HCT116 (cell line): ENCODE results near the gene KRTAP9-7.

ENCODE experiments used
- ATF3 ChIP-seq: IDR thresholded peaks from 2 replicates; pipeline ENCODE4 v1.6.1; 2012
- CEBPB ChIP-seq: IDR thresholded peaks from 2 replicates; pipeline ENCODE4 v1.6.1; 2012; ENCODE audit warnings: low read depth
- EGR1 ChIP-seq: IDR thresholded peaks from 2 replicates; pipeline ENCODE4 v1.6.1; 2012; ENCODE audit warnings: low read depth
- EZH2 ChIP-seq: fragments of 200-600 bp; sonication (generic); IDR thresholded peaks from 2 replicates; pipeline ENCODE4 v1.6.1; 2017; ENCODE audit warnings: antibody characterized with exemption, mixed run types
- POLR2A ChIP-seq: IDR thresholded peaks from 2 replicates; pipeline ENCODE4 v1.7.0; 2011; ENCODE audit warnings: borderline replicate concordance; ENCODE audit not compliant: insufficient read depth, insufficient read length; ENCODE audit errors: extremely low read depth
- POLR2AphosphoS5 ChIP-seq: IDR thresholded peaks from 2 replicates; pipeline ENCODE4 v1.6.1; 2011; ENCODE audit warnings: mild to moderate bottlenecking, low read depth, low read length, moderate library complexity
- RAD21 ChIP-seq: IDR thresholded peaks from 2 replicates; pipeline ENCODE4 v1.6.1; 2012; ENCODE audit warnings: low read depth, mild to moderate bottlenecking
- SRF ChIP-seq: IDR thresholded peaks from 2 replicates; pipeline ENCODE4 v1.6.1; 2012; ENCODE audit warnings: low read depth
- YY1 ChIP-seq: IDR thresholded peaks from 2 replicates; pipeline ENCODE4 v1.6.1; 2011; ENCODE audit warnings: low read length, low read depth, moderate library complexity, mild to moderate bottlenecking; ENCODE audit not compliant: insufficient replicate concordance; ENCODE audit errors: extremely low read depth
- TF ChIP-seq, protein P1 (sequence below), 3 experiments: fragments of 200-600 bp in 1 of 3; sonication (generic) in 1 of 3; IDR thresholded peaks in 2 of 3; conservative IDR thresholded peaks in 1 of 3; 2 replicates each; pipeline ENCODE4 v1.5.1; 2012 to 2017; ENCODE audit warnings: low read depth in 2 of 3, low read length in 2 of 3, antibody characterized with exemption in 1 of 3, borderline replicate concordance in 1 of 3, control low read depth in 1 of 3, mild to moderate bottlenecking in 1 of 3, mixed read lengths in 1 of 3, mixed run types in 1 of 3, moderate library complexity in 1 of 3; ENCODE audit not compliant: insufficient read depth in 1 of 3
- TF ChIP-seq, protein P2 (sequence below): IDR thresholded peaks from 2 replicates; pipeline ENCODE4 v1.6.1; 2012; ENCODE audit warnings: low read depth

GRCh38 chr17:41267711-41268110, 7.8 kb upstream of the KRTAP9-7 start:
- TF ChIP-seq CEBPB (no peak), ATF3 (no peak), POLR2A (no peak), EGR1 (no peak), YY1 (no peak), POLR2AphosphoS5 (no peak), RAD21 (no peak), EZH2 (no peak), SRF (no peak)
- TF ChIP-seq, protein P1, sequence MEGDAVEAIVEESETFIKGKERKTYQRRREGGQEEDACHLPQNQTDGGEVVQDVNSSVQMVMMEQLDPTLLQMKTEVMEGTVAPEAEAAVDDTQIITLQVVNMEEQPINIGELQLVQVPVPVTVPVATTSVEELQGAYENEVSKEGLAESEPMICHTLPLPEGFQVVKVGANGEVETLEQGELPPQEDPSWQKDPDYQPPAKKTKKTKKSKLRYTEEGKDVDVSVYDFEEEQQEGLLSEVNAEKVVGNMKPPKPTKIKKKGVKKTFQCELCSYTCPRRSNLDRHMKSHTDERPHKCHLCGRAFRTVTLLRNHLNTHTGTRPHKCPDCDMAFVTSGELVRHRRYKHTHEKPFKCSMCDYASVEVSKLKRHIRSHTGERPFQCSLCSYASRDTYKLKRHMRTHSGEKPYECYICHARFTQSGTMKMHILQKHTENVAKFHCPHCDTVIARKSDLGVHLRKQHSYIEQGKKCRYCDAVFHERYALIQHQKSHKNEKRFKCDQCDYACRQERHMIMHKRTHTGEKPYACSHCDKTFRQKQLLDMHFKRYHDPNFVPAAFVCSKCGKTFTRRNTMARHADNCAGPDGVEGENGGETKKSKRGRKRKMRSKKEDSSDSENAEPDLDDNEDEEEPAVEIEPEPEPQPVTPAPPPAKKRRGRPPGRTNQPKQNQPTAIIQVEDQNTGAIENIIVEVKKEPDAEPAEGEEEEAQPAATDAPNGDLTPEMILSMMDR (IDR thresholded peaks at IDR 0.05 in 2 of 3, conservative IDR thresholded peaks at IDR 0.05 in 1 of 3; ENCODE audit: borderline replicate concordance in 1 of 3, insufficient read depth in 1 of 3, low read depth in 2 of 3, low read length in 2 of 3): no peak
- TF ChIP-seq, protein P2, sequence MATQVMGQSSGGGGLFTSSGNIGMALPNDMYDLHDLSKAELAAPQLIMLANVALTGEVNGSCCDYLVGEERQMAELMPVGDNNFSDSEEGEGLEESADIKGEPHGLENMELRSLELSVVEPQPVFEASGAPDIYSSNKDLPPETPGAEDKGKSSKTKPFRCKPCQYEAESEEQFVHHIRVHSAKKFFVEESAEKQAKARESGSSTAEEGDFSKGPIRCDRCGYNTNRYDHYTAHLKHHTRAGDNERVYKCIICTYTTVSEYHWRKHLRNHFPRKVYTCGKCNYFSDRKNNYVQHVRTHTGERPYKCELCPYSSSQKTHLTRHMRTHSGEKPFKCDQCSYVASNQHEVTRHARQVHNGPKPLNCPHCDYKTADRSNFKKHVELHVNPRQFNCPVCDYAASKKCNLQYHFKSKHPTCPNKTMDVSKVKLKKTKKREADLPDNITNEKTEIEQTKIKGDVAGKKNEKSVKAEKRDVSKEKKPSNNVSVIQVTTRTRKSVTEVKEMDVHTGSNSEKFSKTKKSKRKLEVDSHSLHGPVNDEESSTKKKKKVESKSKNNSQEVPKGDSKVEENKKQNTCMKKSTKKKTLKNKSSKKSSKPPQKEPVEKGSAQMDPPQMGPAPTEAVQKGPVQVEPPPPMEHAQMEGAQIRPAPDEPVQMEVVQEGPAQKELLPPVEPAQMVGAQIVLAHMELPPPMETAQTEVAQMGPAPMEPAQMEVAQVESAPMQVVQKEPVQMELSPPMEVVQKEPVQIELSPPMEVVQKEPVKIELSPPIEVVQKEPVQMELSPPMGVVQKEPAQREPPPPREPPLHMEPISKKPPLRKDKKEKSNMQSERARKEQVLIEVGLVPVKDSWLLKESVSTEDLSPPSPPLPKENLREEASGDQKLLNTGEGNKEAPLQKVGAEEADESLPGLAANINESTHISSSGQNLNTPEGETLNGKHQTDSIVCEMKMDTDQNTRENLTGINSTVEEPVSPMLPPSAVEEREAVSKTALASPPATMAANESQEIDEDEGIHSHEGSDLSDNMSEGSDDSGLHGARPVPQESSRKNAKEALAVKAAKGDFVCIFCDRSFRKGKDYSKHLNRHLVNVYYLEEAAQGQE: no peak
